ENCODE measurements around the gene RBM47.

GRCh38 chr4:40395166-40395900 lies 234.3 kb downstream of the RBM47 start:
- TF ChIP-seq, protein P1, sequence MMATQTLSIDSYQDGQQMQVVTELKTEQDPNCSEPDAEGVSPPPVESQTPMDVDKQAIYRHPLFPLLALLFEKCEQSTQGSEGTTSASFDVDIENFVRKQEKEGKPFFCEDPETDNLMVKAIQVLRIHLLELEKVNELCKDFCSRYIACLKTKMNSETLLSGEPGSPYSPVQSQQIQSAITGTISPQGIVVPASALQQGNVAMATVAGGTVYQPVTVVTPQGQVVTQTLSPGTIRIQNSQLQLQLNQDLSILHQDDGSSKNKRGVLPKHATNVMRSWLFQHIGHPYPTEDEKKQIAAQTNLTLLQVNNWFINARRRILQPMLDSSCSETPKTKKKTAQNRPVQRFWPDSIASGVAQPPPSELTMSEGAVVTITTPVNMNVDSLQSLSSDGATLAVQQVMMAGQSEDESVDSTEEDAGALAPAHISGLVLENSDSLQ (IDR thresholded peaks at IDR 0.05): no peak
- TF ChIP-seq FOXK2 (IDR thresholded peaks at IDR 0.05) (no peak), ELF4 (IDR thresholded peaks at IDR 0.05) (no peak), ZNF384 (IDR thresholded peaks at IDR 0.05) (no peak), TARDBP (IDR thresholded peaks at IDR 0.05) (no peak), SP1 (IDR thresholded peaks at IDR 0.05) (no peak), FOXM1 (IDR thresholded peaks at IDR 0.05; ENCODE audit: borderline replicate concordance) (no peak), ARNT (IDR thresholded peaks at IDR 0.05) (no peak), FOXA1 (IDR thresholded peaks at IDR 0.05) (no peak), LEF1 (IDR thresholded peaks at IDR 0.05; ENCODE audit: borderline replicate concordance) (no peak), NFRKB (IDR thresholded peaks at IDR 0.05) (no peak), BHLHE40 (IDR thresholded peaks at IDR 0.05; ENCODE audit: borderline replicate concordance) (no peak)
